Urinary bladder (tissue), 4 donors: Measurements from ENCODE around the gene CCDC7. TPM values are rescaled to one million over a fixed set of nuclear protein-coding genes. Genes with fewer than 3 reads are reported as not detected.
"Not testable (repeated sequence)": the region's sequence is repeated elsewhere in the genome, so short reads cannot be mapped to it uniquely, and the experiment has no call there.

Experiments
- DNase-seq: peaks from one replicate; pipeline ENCODE4 v3.0.0-alpha.2; 2015; ENCODE audit errors: extremely low spot score
- H3K27ac ChIP-seq: one replicate; pipeline ENCODE4 v1.5.1; 2013; ENCODE audit warnings: low read depth, mild to moderate bottlenecking, moderate library complexity
- H3K36me3 ChIP-seq: one replicate; pipeline ENCODE4 v1.6.1; 2013; ENCODE audit warnings: mild to moderate bottlenecking, moderate library complexity; ENCODE audit not compliant: insufficient read depth
- H3K4me1 ChIP-seq: one replicate; pipeline ENCODE4 v1.6.1; 2013; ENCODE audit warnings: mild to moderate bottlenecking, moderate library complexity; ENCODE audit not compliant: insufficient read depth
- H3K4me3 ChIP-seq: one replicate; pipeline ENCODE4 v1.5.1; 2013; ENCODE audit warnings: low read depth, low read length
- WGBS: extraction: QIAGEN DNeasy Blood & Tissue Kit; methylation state at CpG from one replicate; pipeline ENCODE4 v1.1.7; 2013; 5-methylcytosine and 5-hydroxymethylcytosine counted together
- polyA plus RNA-seq: library from polyadenylated mRNA; stranded (reverse); fragments of 200-250 nt; gene quantifications from one replicate; pipeline ENCODE4 v1.2.3, GENCODE V29; 2013
- total RNA-seq: library from RNA; depleted of rRNA; stranded (reverse); fragments of >200 nt; gene quantifications from one replicate; pipeline ENCODE4 v1.2.3, GENCODE V29; 2014
- donor health status: healthy with polysubstance abuse.
- donor health status: healthy.

Gene CCDC7
- total and polyA plus RNA-seq, 2 donors, result 1.2 to 109 TPM

DNA sequence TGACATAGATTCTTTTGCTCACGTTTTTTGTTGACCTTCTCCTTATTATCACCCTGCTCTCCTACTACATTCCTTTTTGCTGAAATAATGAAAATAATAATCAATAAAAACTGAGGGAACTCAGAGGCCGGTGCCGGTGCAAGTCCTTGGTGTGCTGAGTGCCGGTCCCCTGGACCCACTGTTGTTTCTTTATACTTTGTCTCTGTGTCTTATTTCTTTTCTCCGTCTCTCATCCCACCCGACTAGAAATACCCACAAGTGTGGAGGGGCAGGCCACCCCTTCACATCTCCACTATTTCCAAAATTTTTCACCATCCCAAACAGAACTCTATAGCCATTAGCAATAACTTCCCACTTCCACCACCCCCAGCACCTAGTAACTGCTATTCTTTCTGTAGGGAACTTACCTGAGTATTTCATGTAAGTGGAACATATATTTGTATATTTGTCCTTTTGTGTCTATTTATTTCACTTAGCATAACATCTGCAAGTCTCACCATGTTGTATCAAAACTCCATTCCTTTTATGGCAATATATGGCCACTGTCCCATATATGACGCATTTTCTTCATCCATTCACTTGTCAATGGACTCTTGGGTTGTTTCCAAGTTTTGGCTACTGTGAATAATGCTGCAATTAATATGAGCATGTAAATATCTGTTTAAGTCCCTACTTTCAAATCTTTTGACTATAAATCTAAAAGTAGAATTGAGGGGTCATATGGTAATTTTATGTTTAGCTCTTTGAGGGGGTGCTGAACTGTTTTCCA is 449.4 kb downstream of the CCDC7 start:
- not testable (repeated sequence) for H3K4me1 ChIP-seq, H3K36me3 ChIP-seq, H3K4me3 ChIP-seq, H3K27ac ChIP-seq, DNase-seq
- 86% methylated on average over 7 of the region's 7 CpGs for WGBS

DNA sequence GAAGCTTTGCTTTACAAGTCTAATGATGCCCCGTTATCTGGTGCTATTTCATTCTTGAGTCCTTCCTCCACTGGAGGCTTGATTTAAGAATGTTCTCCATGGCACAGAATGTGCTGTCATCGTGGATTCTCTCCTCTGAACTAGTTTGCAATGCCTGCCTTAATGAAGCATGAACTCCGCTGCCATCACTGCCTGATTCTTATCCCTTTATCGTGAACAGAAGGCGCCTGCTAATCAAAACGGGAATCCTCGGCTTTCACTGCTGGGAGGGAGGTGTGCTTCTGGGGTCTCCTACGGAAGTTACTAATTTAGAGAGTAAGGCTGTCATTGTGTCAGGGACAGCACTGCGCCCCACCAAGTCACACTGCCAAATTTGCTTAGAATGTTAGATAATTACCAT is 455.9 kb downstream of the CCDC7 start:
- WGBS, result 87% methylated on average over 9 of the region's 9 CpGs
- no peak overlapping the region for H3K4me3 ChIP-seq

GRCh38 chr10:32905466-32905865 is 459.5 kb downstream of the CCDC7 start:
- no peaks in the 10 kb centered on the region for H3K4me1 ChIP-seq
- WGBS, result 89% methylated on average over 3 of the region's 3 CpGs
- no peak overlapping the region for H3K27ac ChIP-seq
- H3K36me3 ChIP-seq, result peaks cover 10% of the 10 kb centered on the region
- DNase-seq, result no peak
- H3K4me3 ChIP-seq, result no peak overlapping the region

More for the DNA sequence above, 455.9 kb downstream of the CCDC7 start:
- Histone ChIP-seq H3K36me3 (peaks cover 7% of the 10 kb centered on the region), H3K27ac (no peak overlapping the region), H3K4me1 (no peaks in the 10 kb centered on the region)
- DNase-seq, result no peak

- Histone ChIP-seq H3K36me3 (peaks cover 10% of the 10 kb centered on the region), H3K4me1 (no peaks in the 10 kb centered on the region), H3K27ac (no peak overlapping the region), H3K4me3 (no peak overlapping the region)
- 82% methylated on average over 4 of the region's 4 CpGs for WGBS
- no peak for DNase-seq
Observed at GRCh38 chr10:32906595-32906994, 460.7 kb downstream of the CCDC7 start.

- WGBS, result 89% methylated on average over 1 of the region's 1 CpG
- Histone ChIP-seq H3K36me3 (peaks cover 5% of the 10 kb centered on the region), H3K27ac (no peak overlapping the region), H3K4me3 (no peak overlapping the region), H3K4me1 (no peaks in the 10 kb centered on the region)
- no peak for DNase-seq
Observed at GRCh38 chr10:32909456-32909855, 463.5 kb downstream of the CCDC7 start.

DNA sequence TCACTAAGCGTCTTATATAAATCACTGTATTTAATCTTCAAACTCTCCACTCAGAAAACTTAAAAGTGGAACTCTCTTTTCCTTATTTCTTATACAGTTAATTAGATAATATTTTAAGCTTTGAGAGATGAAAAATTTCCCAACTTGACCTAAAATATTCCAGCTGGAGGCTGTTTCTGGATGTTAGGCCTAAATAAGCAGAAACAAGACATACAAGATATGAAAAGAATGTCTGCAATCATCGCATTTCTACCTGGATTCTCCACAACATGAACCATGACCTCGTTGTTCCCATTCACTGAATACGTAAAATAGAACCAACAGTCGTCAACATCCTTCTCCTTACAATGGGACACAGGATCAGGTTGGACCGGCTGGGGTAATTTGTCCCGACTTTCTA is 464.0 kb downstream of the CCDC7 start:
- not testable (repeated sequence) for DNase-seq, H3K27ac ChIP-seq, H3K4me3 ChIP-seq, H3K36me3 ChIP-seq, H3K4me1 ChIP-seq
- WGBS, result 87% methylated on average over 5 of the region's 7 CpGs

DNA sequence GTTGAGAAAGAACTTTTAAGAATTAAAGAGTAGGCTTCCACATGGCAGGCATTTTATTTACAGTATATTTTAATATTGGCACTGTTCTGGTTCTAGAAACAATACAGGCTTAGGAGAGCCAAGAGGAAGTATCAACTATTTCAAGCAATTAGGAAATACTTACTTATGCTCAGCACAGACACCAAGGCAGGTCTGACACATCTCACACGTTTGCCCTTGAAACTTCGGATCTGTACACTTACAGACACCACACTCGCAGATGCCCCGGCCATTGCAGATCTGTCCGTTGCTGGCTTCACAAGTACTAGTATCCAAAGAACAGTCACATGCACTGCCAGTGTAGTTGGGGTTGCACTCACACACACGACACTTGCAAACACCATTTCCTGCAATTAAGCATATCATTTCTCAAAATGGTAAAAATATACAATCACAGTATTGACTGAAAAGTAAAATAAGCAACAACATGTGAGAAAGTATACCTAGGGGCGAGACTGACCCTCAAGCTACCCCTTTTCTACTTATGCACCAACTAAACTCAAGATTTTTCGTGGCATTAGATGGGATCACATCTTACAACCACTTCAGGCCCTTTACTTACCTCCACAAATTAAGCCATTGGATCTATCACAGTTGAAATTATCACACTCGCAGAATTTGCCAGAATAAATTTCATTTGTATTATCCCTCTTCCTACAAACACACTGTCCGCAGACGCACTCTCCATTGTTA is 465.5 kb downstream of the CCDC7 start:
- H3K4me3 ChIP-seq, result no peak overlapping the region
- H3K36me3 ChIP-seq, result peaks cover 5% of the 10 kb centered on the region
- H3K27ac ChIP-seq, result no peak overlapping the region
- no peak for DNase-seq
- 93% methylated on average over 11 of the region's 11 CpGs for WGBS
- no peaks in the 10 kb centered on the region for H3K4me1 ChIP-seq

DNA sequence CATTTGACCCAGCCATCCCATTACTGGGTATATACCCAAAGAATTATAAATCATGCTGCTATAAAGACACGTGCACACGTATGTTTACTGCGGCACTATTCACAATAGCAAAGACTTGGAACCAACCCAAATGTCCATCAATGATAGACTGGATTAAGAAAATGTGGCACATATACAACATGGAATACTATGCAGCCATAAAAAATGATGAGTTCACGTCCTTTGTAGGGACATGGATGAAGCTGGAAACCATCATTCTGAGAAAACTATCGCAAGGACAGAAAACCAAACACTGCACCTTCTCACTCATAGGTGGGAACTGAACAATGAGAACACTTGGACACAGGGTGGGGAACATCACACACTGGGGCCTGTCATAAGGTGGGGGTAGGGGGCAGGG is 471.9 kb downstream of the CCDC7 start:
- H3K36me3 ChIP-seq, DNase-seq, H3K27ac ChIP-seq, H3K4me1 ChIP-seq, H3K4me3 ChIP-seq: not testable (repeated sequence)
- WGBS, result over 99% methylated on average over 3 of the region's 5 CpGs

GRCh38 chr10:32922170-32922569 is 476.2 kb downstream of the CCDC7 start:
- no peak for DNase-seq
- WGBS, result 85% methylated on average over 2 of the region's 2 CpGs
- Histone ChIP-seq H3K36me3 (peaks cover 4% of the 10 kb centered on the region), H3K27ac (no peak overlapping the region), H3K4me3 (no peak overlapping the region), H3K4me1 (no peaks in the 10 kb centered on the region)

DNA sequence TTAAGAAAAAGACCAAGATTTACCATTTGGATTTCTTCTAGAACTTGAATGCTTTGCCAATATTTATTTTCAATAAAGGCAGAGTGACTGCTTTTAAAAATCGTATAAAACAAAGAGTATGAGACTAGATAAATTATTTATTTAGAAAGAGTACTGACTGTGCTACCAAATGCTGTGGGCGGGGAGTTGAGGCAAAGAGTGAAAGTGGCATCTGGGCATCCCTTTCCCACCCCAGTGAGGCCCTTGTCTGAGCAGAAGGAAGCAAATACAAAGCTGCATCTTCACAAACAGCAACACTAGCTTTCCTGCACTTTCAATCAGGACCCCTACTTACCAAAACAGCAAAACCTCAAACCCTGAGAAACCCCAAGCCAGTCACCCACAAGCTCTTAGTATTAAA is 477.2 kb downstream of the CCDC7 start:
- no peaks in the 10 kb centered on the region for H3K4me1 ChIP-seq
- 58% methylated on average over 2 of the region's 2 CpGs for WGBS
- H3K4me3 ChIP-seq, result no peak overlapping the region
- H3K27ac ChIP-seq, result no peak overlapping the region
- no peak for DNase-seq
- H3K36me3 ChIP-seq, result peaks cover 4% of the 10 kb centered on the region

- Histone ChIP-seq H3K27ac (no peak overlapping the region), H3K4me1 (no peaks in the 10 kb centered on the region), H3K4me3 (no peak overlapping the region), H3K36me3 (peaks cover 4% of the 10 kb centered on the region)
- WGBS, result 57% methylated on average over 2 of the region's 2 CpGs
- DNase-seq, result no peak
Observed at GRCh38 chr10:32923849-32924248, 477.9 kb downstream of the CCDC7 start.

Other genes with a start within 250 kb of the CCDC7 start
- 116 TPM for gene EPC1, start 99.0 kb upstream of the CCDC7 start, total RNA-seq
- 29.3 TPM for gene EPC1, start 99.0 kb upstream of the CCDC7 start, polyA plus RNA-seq